Calu3 (cell line): ENCODE measurements around the gene PBX4. TPM values are rescaled to one million over a fixed set of nuclear protein-coding genes. Genes with fewer than 3 reads are reported as not detected.

Experiments
- BruUV-seq: library from RNA; stranded (reverse); fragments of 400-500 nt; replicated peaks from 2 replicates; lab custom pipeline; 2021; lab: Mats Ljungman, UMichigan
- CTCF ChIA-PET: fragments of 300-600 bp; sonication (Branson Sonifier 250); formaldehyde crosslinking; loops from one replicate; lab custom pipeline; 2022; ENCODE audit warnings: antibody characterized with exemption; lab: Charles Lee
- DNase-seq: peaks from one replicate; pipeline ENCODE4 v3.0.0; 2022
- H3K27ac Mint-ChIP-seq: one replicate; pipeline ENCODE4 v1.8.0; 2022; ENCODE audit warnings: mixed read lengths; ENCODE audit not compliant: unreplicated experiment
- H3K27me3 Mint-ChIP-seq: one replicate; pipeline ENCODE4 v1.8.0; 2022; ENCODE audit warnings: mixed read lengths; ENCODE audit not compliant: unreplicated experiment
- H3K36me3 Mint-ChIP-seq: one replicate; pipeline ENCODE4 v1.8.0; 2022; ENCODE audit warnings: mild to moderate bottlenecking, moderate library complexity, mixed read lengths; ENCODE audit not compliant: insufficient read depth, unreplicated experiment
- H3K4me1 Mint-ChIP-seq: one replicate; pipeline ENCODE4 v1.8.0; 2022; ENCODE audit warnings: mild to moderate bottlenecking, low read depth, mixed read lengths; ENCODE audit not compliant: unreplicated experiment
- H3K4me3 Mint-ChIP-seq: one replicate; pipeline ENCODE4 v1.8.0; 2022; ENCODE audit warnings: mild to moderate bottlenecking, low read depth, moderate library complexity, mixed read lengths; ENCODE audit not compliant: unreplicated experiment
- H3K9me3 Mint-ChIP-seq: one replicate; pipeline ENCODE4 v1.8.0; 2022; ENCODE audit warnings: low read depth, mixed read lengths; ENCODE audit not compliant: unreplicated experiment
- CTCF ChIP-seq: fragments of 200-600 bp; IDR thresholded peaks from one replicate; pipeline ENCODE4 v1.8.0; 2022; ENCODE audit warnings: antibody characterized with exemption; ENCODE audit not compliant: unreplicated experiment
- intact Hi-C: fragments of 100-400 bp; cut with micrococcal nuclease; formaldehyde crosslinking; loops from one replicate; pipeline ENCODE4 v1.10.0; 2022; ENCODE audit not compliant: unreplicated experiment
- total RNA-seq: library from RNA; stranded (reverse); gene quantifications from 2 replicates; pipeline ENCODE4 v1.2.3, GENCODE V29; 2022

PBX4 gene
- total RNA-seq, 1 experiment from 2014 or later: 6.0 TPM

DNA sequence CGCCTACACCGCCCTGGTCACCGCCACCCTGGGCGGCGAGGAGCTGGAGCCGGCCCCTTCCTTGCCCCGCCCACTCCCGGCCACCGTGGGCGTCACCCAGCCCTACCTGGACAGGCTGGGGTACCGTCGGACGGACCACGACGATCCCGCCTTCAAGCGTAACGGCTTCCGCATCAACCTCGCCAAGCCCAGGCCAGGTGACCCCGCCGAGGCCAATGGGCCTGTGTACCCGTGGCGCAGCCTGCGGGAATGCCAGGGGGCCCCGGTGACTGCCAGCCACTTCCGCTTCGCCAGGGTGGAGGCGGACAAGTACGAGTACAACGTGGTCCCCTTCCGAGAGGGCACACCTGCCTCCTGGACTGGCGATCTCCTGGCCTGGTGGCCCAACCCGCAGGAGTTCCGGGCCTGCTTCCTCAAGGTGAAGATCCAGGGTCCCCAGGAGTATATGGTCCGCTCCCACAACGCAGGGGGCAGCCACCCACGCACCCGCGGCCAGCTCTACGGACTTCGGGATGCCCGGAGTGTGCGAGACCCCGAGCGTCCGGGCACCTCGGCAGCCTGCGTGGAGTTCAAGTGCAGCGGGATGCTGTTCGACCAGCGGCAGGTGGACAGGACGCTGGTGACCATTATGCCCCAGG is 73.4 kb downstream of the PBX4 start:
- intact Hi-C loops: no loop called here
- CTCF ChIA-PET: no interaction called here

DNA sequence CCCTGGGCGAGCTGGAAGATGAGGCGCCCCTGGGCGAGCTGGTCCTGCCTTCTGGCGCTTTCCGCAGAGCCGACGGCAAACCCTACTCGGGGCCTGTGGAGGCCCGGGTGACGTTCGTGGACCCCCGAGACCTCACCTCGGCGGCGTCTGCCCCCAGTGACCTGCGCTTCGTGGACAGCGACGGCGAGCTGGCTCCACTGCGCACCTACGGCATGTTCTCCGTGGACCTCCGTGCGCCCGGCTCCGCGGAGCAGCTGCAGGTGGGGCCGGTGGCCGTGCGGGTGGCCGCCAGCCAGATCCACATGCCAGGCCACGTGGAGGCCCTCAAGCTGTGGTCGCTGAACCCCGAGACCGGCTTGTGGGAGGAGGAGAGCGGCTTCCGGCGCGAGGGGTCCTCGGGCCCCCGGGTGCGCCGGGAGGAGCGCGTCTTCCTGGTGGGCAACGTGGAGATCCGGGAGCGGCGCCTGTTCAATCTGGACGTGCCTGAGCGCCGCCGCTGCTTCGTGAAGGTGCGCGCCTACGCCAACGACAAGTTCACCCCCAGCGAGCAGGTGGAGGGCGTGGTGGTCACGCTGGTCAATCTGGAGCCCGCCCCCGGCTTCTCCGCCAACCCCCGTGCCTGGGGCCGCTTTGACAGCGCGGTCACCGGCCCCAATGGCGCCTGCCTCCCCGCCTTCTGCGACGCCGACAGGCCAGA is 74.1 kb downstream of the PBX4 start:
- Mint-ChIP-seq H3K4me1 (no peaks in the 10 kb centered on the region), H3K27me3 (peaks cover 11% of the 10 kb centered on the region), H3K9me3 (no peaks in the 10 kb centered on the region), H3K27ac (no peak overlapping the region), H3K36me3 (no peaks in the 10 kb centered on the region), H3K4me3 (no peak overlapping the region)
- CTCF ChIA-PET: no interaction called here
- no peak for DNase-seq
- no peak for TF ChIP-seq CTCF
- intact Hi-C loops: no loop called here
- BruUV-seq: no TSS peak

More for the DNA sequence above, 73.4 kb downstream of the PBX4 start:
- DNase-seq: no peak
- Mint-ChIP-seq H3K9me3 (no peaks in the 10 kb centered on the region), H3K36me3 (no peaks in the 10 kb centered on the region), H3K4me1 (no peaks in the 10 kb centered on the region), H3K27ac (no peak overlapping the region), H3K4me3 (no peak overlapping the region), H3K27me3 (peaks cover 14% of the 10 kb centered on the region)
- TF ChIP-seq CTCF: no peak
- BruUV-seq: no TSS peak

DNA sequence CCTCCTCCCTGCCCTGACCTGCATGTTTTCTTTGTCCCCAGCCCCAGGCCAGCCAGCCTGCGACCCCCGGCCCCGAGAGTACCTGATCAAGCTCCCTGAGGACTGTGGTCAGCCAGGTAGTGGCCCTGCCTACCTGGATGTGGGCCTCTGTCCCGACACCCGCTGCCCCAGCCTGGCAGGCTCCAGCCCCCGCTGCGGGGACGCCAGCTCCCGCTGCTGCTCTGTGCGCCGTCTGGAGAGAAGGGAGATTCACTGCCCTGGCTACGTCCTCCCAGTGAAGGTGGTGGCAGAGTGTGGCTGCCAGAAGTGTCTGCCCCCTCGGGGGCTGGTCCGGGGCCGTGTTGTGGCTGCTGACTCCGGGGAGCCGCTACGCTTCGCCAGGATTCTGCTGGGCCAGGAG is 74.8 kb downstream of the PBX4 start:
- CTCF ChIA-PET: interaction anchor here (0.6 kb wide), 1 partner anchor 9 kb away, joined by 3 read pairs; no protein-coding TSS in a partner anchor

GRCh38 chr19:19543101-19543500 is 75.4 kb downstream of the PBX4 start:
- no peak overlapping the region for H3K4me3 Mint-ChIP-seq
- H3K9me3 Mint-ChIP-seq: no peaks in the 10 kb centered on the region
- no peaks in the 10 kb centered on the region for H3K4me1 Mint-ChIP-seq
- DNase-seq: no peak
- intact Hi-C loops: no loop called here
- peaks cover 12% of the 10 kb centered on the region for H3K27me3 Mint-ChIP-seq
- no peaks in the 10 kb centered on the region for H3K36me3 Mint-ChIP-seq
- TF ChIP-seq CTCF: no peak
- no TSS peak for BruUV-seq
- no peak overlapping the region for H3K27ac Mint-ChIP-seq
- CTCF ChIA-PET: interaction anchor here (0.6 kb wide), 1 partner anchor 10 kb away, joined by 3 read pairs; no protein-coding TSS in a partner anchor

More for the DNA sequence above, 74.8 kb downstream of the PBX4 start:
- Mint-ChIP-seq H3K4me1 (no peaks in the 10 kb centered on the region), H3K36me3 (no peaks in the 10 kb centered on the region), H3K27ac (no peak overlapping the region), H3K4me3 (no peak overlapping the region), H3K27me3 (peaks cover 9% of the 10 kb centered on the region), H3K9me3 (no peaks in the 10 kb centered on the region)
- no peak for TF ChIP-seq CTCF
- intact Hi-C loops: no loop called here
- no TSS peak for BruUV-seq
- no peak for DNase-seq
